Suppressor macrophage (primary cell): ENCODE measurements around the gene STRIP1.

Source experiments
- DNase-seq, 4 experiments: peaks; one replicate each; pipeline ENCODE4 v3.0.0-alpha.2; 2020 to 2022

The STRIP1 gene

DNA sequence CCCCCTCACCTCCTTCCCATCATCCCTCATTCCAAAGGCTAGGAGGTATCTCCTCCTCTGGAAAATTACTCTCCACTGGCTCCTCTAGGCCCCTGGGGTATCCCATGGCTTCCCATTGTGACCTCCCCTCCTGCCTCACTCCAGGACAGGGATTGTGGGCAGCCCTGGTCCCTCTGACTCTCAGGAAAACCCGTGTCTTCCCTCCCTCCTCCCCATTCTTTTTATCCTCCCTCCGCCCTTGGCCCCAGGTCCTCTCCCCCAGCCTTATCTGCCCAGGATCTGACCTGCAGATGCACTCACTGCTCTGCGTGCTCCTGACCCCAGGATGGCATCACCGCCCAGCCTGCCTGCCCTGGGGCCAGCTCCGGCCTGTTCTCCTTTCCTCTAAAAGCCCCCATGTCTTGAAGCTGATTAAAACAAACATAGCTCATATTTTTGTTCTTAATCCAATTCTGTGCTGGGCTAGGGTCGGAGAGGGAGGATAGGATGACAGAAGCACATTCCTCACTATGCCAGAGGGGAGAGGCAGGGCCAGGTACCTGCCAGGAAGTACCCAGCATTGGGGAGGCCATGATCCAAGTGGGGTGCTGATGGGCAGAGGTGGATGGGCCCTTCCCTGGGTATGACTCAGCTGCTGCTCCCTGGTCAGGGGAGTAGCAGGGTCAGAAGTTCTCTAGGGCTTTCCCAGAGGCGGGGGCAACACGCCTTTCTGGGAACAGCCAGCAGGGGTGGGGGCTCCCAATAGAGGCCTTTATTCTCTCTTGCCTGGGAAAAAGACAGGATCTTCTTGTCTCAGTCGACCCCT lies 64.0 kb downstream of the STRIP1 start:
- DNase-seq: no peak

- no peak for DNase-seq
Measured at GRCh38 chr1:110100335-110100734, 65.9 kb downstream of the STRIP1 start.

GRCh38 chr1:110102081-110102480 lies 67.7 kb downstream of the STRIP1 start:
- peak; percentile 24 to 53 (median 42) for DNase-seq
